HepG2 (cell line): ENCODE measurements around the gene SELENOI. TPM values are rescaled to one million over a fixed set of nuclear protein-coding genes. Genes with fewer than 3 reads are reported as not detected.

Experiments used
- DPF2 ChIP-seq: sonication (generic); formaldehyde crosslinking; IDR thresholded peaks from 2 replicates; pipeline ENCODE4 v1.4.0; 2020; ENCODE audit warnings: mild to moderate bottlenecking, low read depth, missing genetic modification reagents, borderline replicate concordance
- ELF3 ChIP-seq: IDR thresholded peaks from 2 replicates; pipeline ENCODE4 v1.6.1; 2016; ENCODE audit warnings: missing genetic modification reagents, missing compliant biosample characterization
- FOXC1 ChIP-seq: sonication (generic); formaldehyde crosslinking; IDR thresholded peaks from 2 replicates; pipeline ENCODE4 v1.8.0; 2022; ENCODE audit warnings: mild to moderate bottlenecking, missing genetic modification reagents, borderline replicate concordance
- HCFC1 ChIP-seq: fragments of 150-350 bp; IDR thresholded peaks from 2 replicates; pipeline ENCODE4 v1.6.1; 2014; ENCODE audit warnings: low read depth, low read length
- KMT2A ChIP-seq: sonication (generic); formaldehyde crosslinking; IDR thresholded peaks from 2 replicates; pipeline ENCODE4 v1.4.0; 2020; ENCODE audit warnings: missing genetic modification reagents
- NFKB2 ChIP-seq: sonication (generic); formaldehyde crosslinking; IDR thresholded peaks from 2 replicates; pipeline ENCODE4 v1.4.0; 2020; ENCODE audit warnings: missing genetic modification reagents, borderline replicate concordance
- SYNCRIP ChIP-seq: fragments of 200-400 bp; formaldehyde crosslinking; IDR thresholded peaks from 2 replicates; pipeline ENCODE4 v1.6.1; 2018; ENCODE audit warnings: mild to moderate bottlenecking, low read depth, low read length; ENCODE audit not compliant: insufficient read depth
- ZNF207 ChIP-seq: fragments of 450-650 bp; IDR thresholded peaks from 2 replicates; pipeline ENCODE4 v1.6.1; 2016; ENCODE audit warnings: antibody characterized with exemption, borderline replicate concordance
- ZNF230 ChIP-seq: sonication (generic); formaldehyde crosslinking; IDR thresholded peaks from 2 replicates; pipeline ENCODE4 v1.4.0; 2020; ENCODE audit warnings: mild to moderate bottlenecking, missing genetic modification reagents
- ZNF354B ChIP-seq: sonication (generic); formaldehyde crosslinking; IDR thresholded peaks from 2 replicates; pipeline ENCODE4 v1.8.0; 2022; ENCODE audit warnings: mild to moderate bottlenecking, missing genetic modification reagents
- ZNF432 ChIP-seq: sonication (generic); formaldehyde crosslinking; IDR thresholded peaks from 2 replicates; pipeline ENCODE4 v1.5.0; 2020; ENCODE audit warnings: missing genetic modification reagents, mild to moderate bottlenecking, borderline replicate concordance
- ZNF605 ChIP-seq: sonication (generic); formaldehyde crosslinking; IDR thresholded peaks from 2 replicates; pipeline ENCODE4 v1.8.0; 2022; ENCODE audit warnings: mild to moderate bottlenecking, missing genetic modification reagents
- ZNF678 ChIP-seq: sonication (generic); formaldehyde crosslinking; IDR thresholded peaks from 2 replicates; pipeline ENCODE4 v1.4.0; 2020; ENCODE audit warnings: mild to moderate bottlenecking, missing genetic modification reagents
- ZNF883 ChIP-seq: sonication (generic); formaldehyde crosslinking; IDR thresholded peaks from 2 replicates; pipeline ENCODE4 v1.5.1; 2020; ENCODE audit warnings: mild to moderate bottlenecking, missing genetic modification reagents; ENCODE audit errors: not compliant biosample characterization
- ZSCAN21 ChIP-seq: sonication (generic); formaldehyde crosslinking; IDR thresholded peaks from 2 replicates; pipeline ENCODE4 v1.8.0; 2022; ENCODE audit warnings: mild to moderate bottlenecking, missing genetic modification reagents, moderate library complexity, borderline replicate concordance
- polyA plus RNA-seq, 8 experiments: library from polyadenylated mRNA; depleted of rRNA in 3 of 8; stranded (reverse) in 7 of 8; unstranded in 1 of 8; fragments of >200 nt; fragmentation: Illumina TruSeq in 4 of 8; extraction: Trizol in 4 of 8; gene quantifications; 2 replicates each; pipeline versions ENCODE4 v1.2.1 to v1.2.3, GENCODE V29; 2011 to 2016; ENCODE audit warnings: low read depth in 4 of 8, missing spikeins in 1 of 8, mixed read lengths in 1 of 8; ENCODE audit not compliant: insufficient read depth in 1 of 8
- total RNA-seq, 5 experiments: library from RNA; depleted of rRNA; stranded (reverse); fragments of >200 nt; fragmentation: Illumina TruSeq; extraction: Trizol; gene quantifications; 2 replicates each; pipeline ENCODE4 v1.2.3, GENCODE V29; 2016; ENCODE audit warnings: low read depth in 1 of 5
- TF ChIP-seq, protein P1 (sequence below): sonication (generic); formaldehyde crosslinking; IDR thresholded peaks from 2 replicates; pipeline ENCODE4 v1.4.0; 2020; ENCODE audit warnings: missing genetic modification reagents
- TF ChIP-seq, protein P2 (sequence below): IDR thresholded peaks from 2 replicates; pipeline ENCODE4 v1.6.1; 2016; ENCODE audit warnings: mild to moderate bottlenecking, missing biosample characterization, missing genetic modification reagents
- TF ChIP-seq, protein P3 (sequence below): sonication (generic); formaldehyde crosslinking; IDR thresholded peaks from 2 replicates; pipeline ENCODE4 v1.5.1; 2020; ENCODE audit warnings: missing genetic modification reagents, mild to moderate bottlenecking, borderline replicate concordance
- TF ChIP-seq, protein P4 (sequence below): IDR thresholded peaks from 2 replicates; pipeline ENCODE4 v1.6.1; 2012; ENCODE audit warnings: low read depth, low read length, improper control_type of control experiment
- TF ChIP-seq, protein P5 (sequence below): IDR thresholded peaks from 2 replicates; pipeline ENCODE4 v1.6.1; 2016; ENCODE audit warnings: low read depth, control low read depth

SELENOI gene
- total and polyA plus RNA-seq, 2 of the 13 experiments (the other 11 are each of a cell fraction or from before 2014, with no cell fraction given) = 27.7 to 60.3 TPM

DNA sequence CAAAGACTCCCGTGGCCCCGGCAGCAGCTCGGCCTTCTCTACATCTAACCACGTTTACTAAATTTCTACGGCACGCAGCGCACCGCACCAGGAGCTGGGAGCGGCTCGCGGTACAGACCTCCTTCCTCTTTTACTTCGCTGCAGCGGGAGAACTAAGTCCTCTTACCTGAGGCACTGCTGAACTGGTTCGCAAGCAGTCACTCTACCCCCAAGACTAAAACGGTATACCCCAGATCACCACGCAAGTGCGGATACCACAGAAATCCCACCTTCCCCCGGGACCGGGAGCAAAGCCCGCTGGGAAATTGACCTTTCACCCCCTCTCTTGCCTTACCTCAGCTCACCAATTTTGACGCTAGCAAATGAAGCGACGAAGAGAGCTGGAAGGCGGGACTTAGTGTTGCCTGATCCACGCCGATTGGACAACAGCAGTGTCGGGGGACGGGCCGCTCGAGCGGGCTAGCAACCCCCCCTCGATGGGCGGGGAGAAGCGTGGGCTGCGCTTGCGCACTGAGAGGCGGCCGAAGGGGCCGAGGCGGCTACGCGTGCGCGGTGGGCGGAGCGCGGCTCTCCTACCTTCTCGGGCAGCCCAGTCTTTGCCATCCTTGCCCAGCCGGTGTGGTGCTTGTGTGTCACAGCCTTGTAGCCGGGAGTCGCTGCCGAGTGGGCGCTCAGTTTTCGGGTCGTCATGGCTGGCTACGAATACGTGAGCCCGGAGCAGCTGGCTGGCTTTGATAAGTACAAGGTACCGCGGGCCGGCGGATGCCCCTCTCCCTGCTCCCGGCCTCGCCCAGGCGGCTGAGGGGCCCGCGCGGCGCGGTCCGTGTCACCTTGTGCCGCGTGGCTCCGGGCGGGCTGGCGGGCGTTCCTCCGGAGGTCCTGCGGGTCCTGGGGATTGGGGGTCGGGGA is at the start of gene SELENOI (continued):
- peak; percentile 83; the same call in 1 of the 2 replicates for TF ChIP-seq ZNF678
- no peak for TF ChIP-seq ZNF432 (CRISPR knock-in tag)
- TF ChIP-seq, protein P1, sequence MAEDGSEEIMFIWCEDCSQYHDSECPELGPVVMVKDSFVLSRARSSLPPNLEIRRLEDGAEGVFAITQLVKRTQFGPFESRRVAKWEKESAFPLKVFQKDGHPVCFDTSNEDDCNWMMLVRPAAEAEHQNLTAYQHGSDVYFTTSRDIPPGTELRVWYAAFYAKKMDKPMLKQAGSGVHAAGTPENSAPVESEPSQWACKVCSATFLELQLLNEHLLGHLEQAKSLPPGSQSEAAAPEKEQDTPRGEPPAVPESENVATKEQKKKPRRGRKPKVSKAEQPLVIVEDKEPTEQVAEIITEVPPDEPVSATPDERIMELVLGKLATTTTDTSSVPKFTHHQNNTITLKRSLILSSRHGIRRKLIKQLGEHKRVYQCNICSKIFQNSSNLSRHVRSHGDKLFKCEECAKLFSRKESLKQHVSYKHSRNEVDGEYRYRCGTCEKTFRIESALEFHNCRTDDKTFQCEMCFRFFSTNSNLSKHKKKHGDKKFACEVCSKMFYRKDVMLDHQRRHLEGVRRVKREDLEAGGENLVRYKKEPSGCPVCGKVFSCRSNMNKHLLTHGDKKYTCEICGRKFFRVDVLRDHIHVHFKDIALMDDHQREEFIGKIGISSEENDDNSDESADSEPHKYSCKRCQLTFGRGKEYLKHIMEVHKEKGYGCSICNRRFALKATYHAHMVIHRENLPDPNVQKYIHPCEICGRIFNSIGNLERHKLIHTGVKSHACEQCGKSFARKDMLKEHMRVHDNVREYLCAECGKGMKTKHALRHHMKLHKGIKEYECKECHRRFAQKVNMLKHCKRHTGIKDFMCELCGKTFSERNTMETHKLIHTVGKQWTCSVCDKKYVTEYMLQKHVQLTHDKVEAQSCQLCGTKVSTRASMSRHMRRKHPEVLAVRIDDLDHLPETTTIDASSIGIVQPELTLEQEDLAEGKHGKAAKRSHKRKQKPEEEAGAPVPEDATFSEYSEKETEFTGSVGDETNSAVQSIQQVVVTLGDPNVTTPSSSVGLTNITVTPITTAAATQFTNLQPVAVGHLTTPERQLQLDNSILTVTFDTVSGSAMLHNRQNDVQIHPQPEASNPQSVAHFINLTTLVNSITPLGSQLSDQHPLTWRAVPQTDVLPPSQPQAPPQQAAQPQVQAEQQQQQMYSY (CRISPR knock-in tag) = no peak
- no peak; the same call in 1 of the 2 replicates for TF ChIP-seq FOXC1 (CRISPR knock-in tag)
- TF ChIP-seq DPF2 (CRISPR knock-in tag) = no peak
- no peak for TF ChIP-seq ZNF207
- peak; percentile 88 for TF ChIP-seq KMT2A
- TF ChIP-seq, protein P2, sequence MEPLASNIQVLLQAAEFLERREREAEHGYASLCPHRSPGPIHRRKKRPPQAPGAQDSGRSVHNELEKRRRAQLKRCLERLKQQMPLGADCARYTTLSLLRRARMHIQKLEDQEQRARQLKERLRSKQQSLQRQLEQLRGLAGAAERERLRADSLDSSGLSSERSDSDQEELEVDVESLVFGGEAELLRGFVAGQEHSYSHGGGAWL = peak; percentile 10; the same call in 1 of the 2 replicates
- TF ChIP-seq ZNF605 = peak; percentile 99
- TF ChIP-seq ZNF354B = 0 out of 2 replicates have a peak, but pooled peaks have one; percentile 86
- TF ChIP-seq, protein P3, sequence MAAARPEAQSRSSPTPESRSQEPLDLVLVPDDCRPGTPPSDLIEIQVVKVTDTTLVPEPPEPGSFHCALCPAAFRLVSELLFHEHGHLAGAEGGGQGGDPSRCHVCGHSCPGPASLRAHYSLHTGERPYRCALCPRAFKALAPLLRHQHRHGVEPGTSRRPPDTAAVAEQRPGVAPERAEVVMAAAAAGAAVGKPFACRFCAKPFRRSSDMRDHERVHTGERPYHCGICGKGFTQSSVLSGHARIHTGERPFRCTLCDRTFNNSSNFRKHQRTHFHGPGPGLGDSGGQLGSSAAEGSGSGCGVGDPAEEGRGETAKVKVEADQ (CRISPR knock-in tag) = peak; percentile 23; the same call in 1 of the 2 replicates
- peak; percentile 96 for TF ChIP-seq ZNF230 (CRISPR knock-in tag)
- peak; percentile 8; the same call in 1 of the 2 replicates for TF ChIP-seq ELF3 (CRISPR knock-in tag)
- TF ChIP-seq SYNCRIP = no peak
- TF ChIP-seq NFKB2 = peak; percentile 74; the same call in 1 of the 2 replicates
- TF ChIP-seq ZSCAN21 (CRISPR knock-in tag) = peak; percentile 23; the same call in 1 of the 2 replicates
- TF ChIP-seq, protein P4, sequence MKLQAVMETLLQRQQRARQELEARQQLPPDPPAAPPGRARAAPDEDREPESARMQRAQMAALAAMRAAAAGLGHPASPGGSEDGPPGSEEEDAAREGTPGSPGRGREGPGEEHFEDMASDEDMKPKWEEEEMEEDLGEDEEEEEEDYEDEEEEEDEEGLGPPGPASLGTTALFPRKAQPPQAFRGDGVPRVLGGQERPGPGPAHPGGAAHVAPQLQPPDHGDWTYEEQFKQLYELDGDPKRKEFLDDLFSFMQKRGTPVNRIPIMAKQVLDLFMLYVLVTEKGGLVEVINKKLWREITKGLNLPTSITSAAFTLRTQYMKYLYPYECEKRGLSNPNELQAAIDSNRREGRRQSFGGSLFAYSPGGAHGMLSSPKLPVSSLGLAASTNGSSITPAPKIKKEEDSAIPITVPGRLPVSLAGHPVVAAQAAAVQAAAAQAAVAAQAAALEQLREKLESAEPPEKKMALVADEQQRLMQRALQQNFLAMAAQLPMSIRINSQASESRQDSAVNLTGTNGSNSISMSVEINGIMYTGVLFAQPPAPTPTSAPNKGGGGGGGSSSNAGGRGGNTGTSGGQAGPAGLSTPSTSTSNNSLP = peak; percentile 69
- TF ChIP-seq ZNF883 (CRISPR knock-in tag) = peak; percentile 63
- peak; percentile 36; the same call in 1 of the 2 replicates for TF ChIP-seq HCFC1
- TF ChIP-seq, protein P5, sequence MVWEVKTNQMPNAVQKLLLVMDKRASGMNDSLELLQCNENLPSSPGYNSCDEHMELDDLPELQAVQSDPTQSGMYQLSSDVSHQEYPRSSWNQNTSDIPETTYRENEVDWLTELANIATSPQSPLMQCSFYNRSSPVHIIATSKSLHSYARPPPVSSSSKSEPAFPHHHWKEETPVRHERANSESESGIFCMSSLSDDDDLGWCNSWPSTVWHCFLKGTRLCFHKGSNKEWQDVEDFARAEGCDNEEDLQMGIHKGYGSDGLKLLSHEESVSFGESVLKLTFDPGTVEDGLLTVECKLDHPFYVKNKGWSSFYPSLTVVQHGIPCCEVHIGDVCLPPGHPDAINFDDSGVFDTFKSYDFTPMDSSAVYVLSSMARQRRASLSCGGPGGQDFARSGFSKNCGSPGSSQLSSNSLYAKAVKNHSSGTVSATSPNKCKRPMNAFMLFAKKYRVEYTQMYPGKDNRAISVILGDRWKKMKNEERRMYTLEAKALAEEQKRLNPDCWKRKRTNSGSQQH (CRISPR knock-in tag) = peak; percentile 97
